GM12891 (cell line): ENCODE data around the gene ZBTB8OS.

ENCODE experiments used
- POLR2A ChIP-seq: IDR thresholded peaks from 2 replicates; pipeline ENCODE4 v1.6.1; 2011; ENCODE audit warnings: low read depth, low read length, control low read depth
- POLR2AphosphoS5 ChIP-seq: IDR thresholded peaks from 2 replicates; pipeline ENCODE4 v1.6.1; 2011; ENCODE audit warnings: low read depth, low read length, control low read depth
- TAF1 ChIP-seq: IDR thresholded peaks from 2 replicates; pipeline ENCODE4 v1.6.1; 2011; ENCODE audit warnings: low read depth, low read length, control low read depth

GRCh38 chr1:32632829-32633228 lies 17.5 kb downstream of the ZBTB8OS start:
- TF ChIP-seq POLR2AphosphoS5 (no peak), POLR2A (no peak), TAF1 (no peak)
